ENCODE measurements around the gene CIT.

CIT gene

GRCh38 chr12:119857041-119857591, 20.0 kb downstream of the CIT start:
- no peak for DNase-seq

GRCh38 chr12:119850330-119850729, 26.8 kb downstream of the CIT start:
- DNase-seq, result no peak

- DNase-seq, result no peak
Observed at GRCh38 chr12:119843100-119843499, 34.0 kb downstream of the CIT start.

GRCh38 chr12:119842380-119842779, 34.7 kb downstream of the CIT start:
- DNase-seq, result peak; percentile 11

- no peak for DNase-seq
Observed at GRCh38 chr12:119841433-119842210, 35.5 kb downstream of the CIT start.

GRCh38 chr12:119840582-119840981, 36.5 kb downstream of the CIT start:
- no peak for DNase-seq

- no peak for DNase-seq
Observed at GRCh38 chr12:119840168-119840567, 37.0 kb downstream of the CIT start.

GRCh38 chr12:119838826-119839600, 38.1 kb downstream of the CIT start:
- DNase-seq, result no peak

GRCh38 chr12:119836781-119837180, 40.3 kb downstream of the CIT start:
- DNase-seq, result no peak

GRCh38 chr12:119835068-119835467, 42.1 kb downstream of the CIT start:
- DNase-seq, result no peak

GRCh38 chr12:119829439-119829838, 47.7 kb downstream of the CIT start:
- DNase-seq, result no peak

GRCh38 chr12:119828300-119828699, 48.8 kb downstream of the CIT start:
- no peak for DNase-seq

GRCh38 chr12:119827760-119828159, 49.4 kb downstream of the CIT start:
- no peak for DNase-seq

GRCh38 chr12:119826661-119827445, 50.3 kb downstream of the CIT start:
- no peak for DNase-seq

- DNase-seq, result no peak
Observed at GRCh38 chr12:119825262-119825661, 51.9 kb downstream of the CIT start.

GRCh38 chr12:119822046-119822445, 55.1 kb downstream of the CIT start:
- DNase-seq, result no peak

GRCh38 chr12:119819322-119819721, 57.8 kb downstream of the CIT start:
- no peak for DNase-seq

- no peak for DNase-seq
Observed at GRCh38 chr12:119817546-119818343, 59.4 kb downstream of the CIT start.

- DNase-seq, result no peak
Observed at GRCh38 chr12:119809023-119809422, 68.1 kb downstream of the CIT start.

- no peak for DNase-seq
Observed at GRCh38 chr12:119808441-119808840, 68.7 kb downstream of the CIT start.

GRCh38 chr12:119807380-119807779, 69.7 kb downstream of the CIT start:
- DNase-seq, result no peak

- peak; percentile 75 for DNase-seq
Observed at GRCh38 chr12:119804011-119804641, 73.0 kb downstream of the CIT start.

Data from midbrain (tissue), 1 donor.